Chondrocyte (in vitro differentiated cells): ENCODE measurements around the gene ABHD16A. TPM values are rescaled to one million over a fixed set of nuclear protein-coding genes. Genes with fewer than 3 reads are reported as not detected.

ENCODE experiments used
- DNase-seq: peaks from one replicate; pipeline ENCODE4 v3.0.0; 2021; ENCODE audit warnings: mixed read lengths, low spot score
- H3K27ac Mint-ChIP-seq: one replicate; pipeline ENCODE4 v1.8.0; 2021; ENCODE audit warnings: mild to moderate bottlenecking, moderate library complexity, mixed read lengths; ENCODE audit not compliant: unreplicated experiment
- H3K27me3 Mint-ChIP-seq: 2 replicates; pipeline ENCODE4 v1.8.0; 2021; ENCODE audit warnings: low read depth, mixed read lengths
- H3K36me3 Mint-ChIP-seq: 2 replicates; pipeline ENCODE4 v1.8.0; 2021; ENCODE audit warnings: low read depth, mixed read lengths
- H3K4me1 Mint-ChIP-seq: 2 replicates; pipeline ENCODE4 v1.8.0; 2021; ENCODE audit warnings: low read depth, mild to moderate bottlenecking, mixed read lengths
- H3K4me3 Mint-ChIP-seq: one replicate; pipeline ENCODE4 v1.8.0; 2021; ENCODE audit warnings: mild to moderate bottlenecking, moderate library complexity, mixed read lengths; ENCODE audit not compliant: unreplicated experiment
- H3K9me3 Mint-ChIP-seq: 2 replicates; pipeline ENCODE4 v1.8.0; 2021; ENCODE audit warnings: low read depth, mixed read lengths
- CTCF ChIP-seq: fragments of 200-600 bp; sonication (generic); IDR thresholded peaks from 2 replicates; pipeline ENCODE4 v1.5.0; 2021; ENCODE audit warnings: antibody characterized with exemption, mild to moderate bottlenecking, moderate library complexity
- total RNA-seq: library from RNA; stranded (reverse); gene quantifications from 3 replicates; pipeline ENCODE4 v1.2.1, GENCODE V29; 2021

The ABHD16A gene
- total RNA-seq, 1 donor from 2014 or later: 27.8 TPM

GRCh38 chr6:31676322-31676903 is 26.7 kb downstream of the ABHD16A start:
- H3K27me3 Mint-ChIP-seq: no peaks in the 10 kb centered on the region
- peaks cover 15% of the 10 kb centered on the region for H3K36me3 Mint-ChIP-seq
- H3K27ac Mint-ChIP-seq: no peak overlapping the region
- DNase-seq: no peak
- no peak overlapping the region for H3K4me3 Mint-ChIP-seq
- H3K9me3 Mint-ChIP-seq: no peaks in the 10 kb centered on the region
- no peak for TF ChIP-seq CTCF
- H3K4me1 Mint-ChIP-seq: peaks cover 9% of the 10 kb centered on the region

GRCh38 chr6:31669676-31670075 is 33.4 kb downstream of the ABHD16A start, which contains the start of gene LY6G5B:
TSS of gene LY6G5B (plus strand) at chr6:31669976. CDS start at chr6:31670951, 975 bp downstream.
- no peak for DNase-seq
- Mint-ChIP-seq H3K36me3 (peaks cover 43% of the 10 kb centered on the region), H3K4me3 (no peak within 1 kb of the TSS), H3K27me3 (no peaks in the 10 kb centered on the region), H3K4me1 (peaks cover 16% of the 10 kb centered on the region), H3K27ac (no peak within 1 kb of the TSS), H3K9me3 (no peaks in the 10 kb centered on the region)
- no peak for TF ChIP-seq CTCF

GRCh38 chr6:31666337-31666965 is 36.7 kb downstream of the ABHD16A start:
- Mint-ChIP-seq H3K4me1 (peaks cover 41% of the 10 kb centered on the region), H3K27ac (peak overlapping the region; percentile 98), H3K36me3 (peaks cover 30% of the 10 kb centered on the region), H3K9me3 (no peaks in the 10 kb centered on the region), H3K27me3 (no peaks in the 10 kb centered on the region), H3K4me3 (peak overlapping the region; percentile 87)
- no peak for DNase-seq
- TF ChIP-seq CTCF: no peak

- peak; percentile 32 for TF ChIP-seq CTCF
- peaks cover 24% of the 10 kb centered on the region for H3K36me3 Mint-ChIP-seq
- H3K27me3 Mint-ChIP-seq: no peaks in the 10 kb centered on the region
- peak; percentile 99 for DNase-seq
- no peaks in the 10 kb centered on the region for H3K9me3 Mint-ChIP-seq
- H3K4me1 Mint-ChIP-seq: peaks cover 49% of the 10 kb centered on the region
- H3K4me3 Mint-ChIP-seq: peak within 1 kb of the TSS; percentile 87
- peak within 1 kb of the TSS; percentile 98 for H3K27ac Mint-ChIP-seq
Measured at GRCh38 chr6:31665501-31666336, 37.4 kb downstream of the ABHD16A start, which contains the start of gene CSNK2B. TSS of gene CSNK2B (plus strand) at chr6:31666080. CDS start at chr6:31666832, 752 bp downstream.
